ENCODE results near the gene TMEM165.

The TMEM165 gene

GRCh38 chr4:55407764-55408163 is 12.0 kb downstream of the TMEM165 start:
- no peak for DNase-seq

GRCh38 chr4:55409468-55410171 is 13.9 kb downstream of the TMEM165 start:
- peak; percentile 43 for DNase-seq

DNA sequence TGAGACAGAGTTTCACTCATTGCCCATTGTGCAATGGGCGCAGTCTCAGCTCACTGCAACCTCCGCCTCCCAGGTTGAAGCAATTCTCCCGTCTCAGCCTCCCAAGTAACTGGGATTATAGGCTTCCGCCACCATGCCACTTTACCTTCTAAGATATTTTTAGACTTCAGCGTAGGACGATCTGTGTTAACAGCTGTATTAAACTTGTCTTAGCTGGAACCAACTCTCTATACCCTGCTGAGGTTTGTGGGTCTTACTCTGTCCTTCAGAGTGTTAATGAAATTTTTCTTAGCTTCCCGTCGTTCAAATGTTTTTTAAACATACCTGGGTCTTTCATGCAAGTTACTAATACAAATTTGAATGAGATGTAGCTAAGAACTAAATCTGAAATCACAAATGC is 14.7 kb downstream of the TMEM165 start:
- no peak for DNase-seq

- no peak for DNase-seq
Measured at GRCh38 chr4:55411621-55412020, 15.9 kb downstream of the TMEM165 start.

DNA sequence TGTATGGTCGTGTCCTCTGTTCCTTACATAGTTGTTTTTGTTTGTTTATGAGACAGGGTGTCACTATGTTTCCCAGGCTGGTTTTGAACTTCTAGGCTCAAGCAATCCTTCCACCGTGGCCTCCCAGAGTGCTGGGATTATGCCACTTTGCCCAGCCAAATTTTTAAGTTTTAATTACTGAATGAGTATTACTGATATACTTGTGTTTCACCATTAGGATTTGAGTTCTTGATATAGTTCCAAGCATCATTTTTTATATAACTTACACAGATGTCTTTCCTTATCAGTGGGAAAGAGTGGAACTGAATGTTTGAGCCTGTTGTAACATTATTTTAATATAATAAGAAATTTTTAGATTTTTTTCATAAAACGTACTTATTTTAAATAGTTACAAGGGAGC is 20.4 kb downstream of the TMEM165 start:
- DNase-seq, result no peak

DNA sequence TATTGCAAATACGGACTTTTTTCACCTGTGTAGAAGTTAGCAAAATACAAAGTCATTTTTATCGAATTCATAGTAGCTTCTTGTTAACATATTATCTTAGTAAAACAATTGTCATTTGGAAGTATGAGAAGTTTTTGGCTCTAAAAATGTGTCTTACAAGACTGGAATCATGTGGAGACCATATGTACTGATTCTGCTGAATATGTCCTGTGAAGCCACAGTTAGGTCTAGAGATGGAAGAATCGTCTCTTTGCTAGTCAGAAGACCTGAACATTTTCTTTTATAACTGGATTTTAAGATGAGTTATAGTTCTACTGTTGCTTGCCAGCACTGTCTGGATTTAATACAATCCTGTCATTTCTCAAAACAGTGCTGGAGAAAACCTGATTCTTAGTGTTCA is 29.0 kb downstream of the TMEM165 start:
- no peak for DNase-seq

- no peak for DNase-seq
Measured at GRCh38 chr4:55431710-55432336, 36.1 kb downstream of the TMEM165 start.

GRCh38 chr4:55435141-55435841 is 39.5 kb downstream of the TMEM165 start:
- no peak for DNase-seq

- no peak for DNase-seq
Measured at GRCh38 chr4:55437356-55437796, 41.6 kb downstream of the TMEM165 start.

DNA sequence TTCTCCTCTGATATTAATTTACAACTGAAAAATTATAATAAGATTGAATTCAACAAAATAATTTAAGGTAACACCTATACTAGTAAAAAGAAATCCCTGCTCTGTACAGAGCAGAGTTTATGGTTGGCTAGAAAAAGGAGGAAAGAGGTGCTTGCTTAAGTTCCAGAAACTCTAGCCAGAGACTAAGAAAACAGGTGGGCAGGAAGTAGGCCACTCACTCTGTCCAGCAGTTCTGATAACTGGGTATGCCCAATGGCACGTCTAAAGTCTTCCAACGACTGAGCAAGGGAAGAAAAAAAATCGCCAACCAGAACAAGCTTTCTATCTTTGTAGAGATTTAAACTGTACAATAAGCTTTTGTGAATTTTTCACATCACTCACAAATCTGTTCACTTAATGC is 42.1 kb downstream of the TMEM165 start:
- no peak for DNase-seq

DNA sequence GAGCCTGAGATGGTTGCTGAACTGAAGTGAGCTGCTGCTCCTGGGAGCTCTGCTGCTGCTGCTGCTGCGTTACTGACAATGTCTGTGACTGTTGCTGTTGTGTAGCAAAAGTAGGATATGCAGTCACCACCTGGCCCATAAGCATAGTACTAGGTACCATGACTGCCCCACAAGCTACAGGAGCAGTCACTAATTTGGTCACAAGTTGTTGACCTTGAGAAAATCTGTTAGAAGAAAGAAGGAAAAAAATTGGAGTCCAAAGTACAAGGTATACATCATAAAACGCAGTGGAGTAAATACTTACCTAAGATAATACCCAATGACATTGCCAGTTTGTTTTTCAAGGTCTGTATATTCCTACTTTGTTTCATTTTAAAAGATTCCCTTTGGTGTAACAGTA is 42.6 kb downstream of the TMEM165 start:
- no peak for DNase-seq

DNA sequence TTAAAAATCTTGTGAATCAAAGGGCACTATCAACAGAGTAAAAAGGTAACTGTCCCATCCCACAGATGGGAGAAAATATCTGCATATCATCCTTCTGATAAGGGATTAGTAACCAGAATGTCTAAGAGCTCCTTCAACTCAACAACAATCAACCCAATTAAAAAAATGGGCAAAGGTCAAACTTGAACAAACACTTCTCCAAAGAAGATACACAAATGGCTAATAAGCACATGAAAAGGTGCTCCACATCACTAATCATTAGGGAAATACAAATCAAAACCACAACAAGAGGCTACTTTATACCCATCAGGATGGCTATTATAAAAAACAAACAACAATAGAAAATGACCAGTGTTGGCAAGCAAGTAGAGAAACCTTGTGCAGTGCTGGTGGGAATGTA is 43.3 kb downstream of the TMEM165 start:
- no peak for DNase-seq

GRCh38 chr4:55440786-55441185 is 45.0 kb downstream of the TMEM165 start:
- DNase-seq, result no peak

GRCh38 chr4:55442541-55442940 is 46.8 kb downstream of the TMEM165 start:
- DNase-seq, result no peak

- DNase-seq, result no peak
Measured at GRCh38 chr4:55444827-55445226, 49.1 kb downstream of the TMEM165 start.

DNA sequence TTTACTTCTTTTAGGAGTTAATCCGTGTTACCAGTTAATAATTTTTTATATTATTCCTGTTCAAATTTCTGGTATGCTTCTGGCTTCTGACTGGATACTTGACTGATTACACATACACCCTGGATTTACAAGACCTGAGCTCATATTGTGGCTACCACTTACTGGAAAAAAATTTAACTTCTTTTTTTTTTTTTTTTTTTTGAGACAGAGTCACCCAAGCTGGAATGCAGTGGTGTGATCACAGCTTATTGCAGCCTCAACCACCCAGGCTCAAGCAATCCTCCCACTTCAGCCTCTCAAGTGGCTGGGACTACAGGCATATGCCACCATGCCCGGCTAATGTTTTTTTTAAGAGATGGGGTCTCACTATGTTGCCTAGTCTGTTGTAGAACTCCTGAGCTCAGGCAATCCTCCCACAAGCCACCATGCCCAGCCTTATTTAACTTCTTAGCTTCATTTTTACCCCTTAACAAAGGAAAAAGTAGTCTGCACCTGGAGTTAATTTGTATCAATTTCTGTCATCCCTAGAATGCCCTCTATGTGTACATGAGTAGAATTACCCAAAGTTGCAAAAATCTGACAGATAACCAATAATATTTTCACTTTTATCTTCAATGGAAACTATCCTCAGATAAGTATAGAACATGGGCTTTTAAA is 50.3 kb downstream of the TMEM165 start:
- DNase-seq, result no peak

DNA sequence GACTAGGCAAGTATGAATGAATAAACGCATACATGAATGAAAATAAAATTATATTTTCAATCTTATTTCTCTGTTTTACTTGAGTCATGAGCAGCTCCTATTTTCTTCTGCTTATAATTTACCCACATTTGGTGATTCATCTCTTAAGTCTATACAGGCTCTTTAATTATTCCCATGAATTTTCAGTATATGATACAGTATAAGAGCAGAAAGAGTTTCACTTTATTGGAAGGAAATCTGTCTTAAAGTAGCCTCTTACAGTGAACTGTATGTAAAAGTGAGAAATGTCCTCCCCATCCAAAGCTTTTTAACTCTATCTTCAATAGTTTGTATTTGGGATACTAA is 50.8 kb downstream of the TMEM165 start:
- DNase-seq, result no peak

- DNase-seq, result no peak
Measured at GRCh38 chr4:55447108-55447708, 51.5 kb downstream of the TMEM165 start.

DNA sequence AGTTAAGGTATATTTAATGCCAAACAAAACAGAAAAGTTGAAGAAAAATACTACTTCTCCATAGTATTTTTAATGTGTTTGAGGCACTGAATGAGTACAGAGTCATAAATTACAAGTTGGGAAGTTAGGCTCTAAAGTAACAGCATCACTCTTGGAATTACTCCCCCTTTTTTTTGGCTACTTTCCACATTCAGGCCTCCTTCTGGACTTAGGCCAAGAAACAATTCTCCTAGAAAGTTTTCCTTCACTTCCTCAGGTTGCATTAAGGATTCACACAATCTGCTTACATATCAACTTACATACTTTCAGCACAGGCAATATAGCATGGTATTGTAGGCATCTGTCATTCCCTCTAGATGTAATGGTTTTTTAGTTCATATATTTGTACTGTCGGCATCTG is 52.1 kb downstream of the TMEM165 start:
- no peak for DNase-seq

- no peak for DNase-seq
Measured at GRCh38 chr4:55450566-55450965, 54.8 kb downstream of the TMEM165 start.

DNA sequence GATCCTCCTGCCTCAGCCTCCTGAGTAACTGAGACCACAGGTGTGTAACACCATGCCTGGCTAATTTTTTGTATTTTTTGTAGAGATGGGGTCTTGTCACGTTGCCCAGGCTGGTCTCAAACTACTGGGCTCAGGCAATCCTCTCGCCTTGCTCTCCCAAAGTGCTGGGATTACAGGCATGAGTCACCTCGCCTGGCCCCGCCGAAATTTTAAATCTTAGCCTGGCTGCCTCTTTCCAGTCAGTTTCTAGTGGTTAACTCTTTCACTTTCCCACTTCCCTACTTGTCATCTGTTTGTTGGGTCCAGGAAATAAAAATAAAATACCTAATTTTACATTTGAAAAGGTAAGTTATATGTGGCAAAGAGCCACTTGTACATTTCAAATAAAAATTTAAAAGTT is 62.4 kb downstream of the TMEM165 start:
- DNase-seq, result no peak

DNA sequence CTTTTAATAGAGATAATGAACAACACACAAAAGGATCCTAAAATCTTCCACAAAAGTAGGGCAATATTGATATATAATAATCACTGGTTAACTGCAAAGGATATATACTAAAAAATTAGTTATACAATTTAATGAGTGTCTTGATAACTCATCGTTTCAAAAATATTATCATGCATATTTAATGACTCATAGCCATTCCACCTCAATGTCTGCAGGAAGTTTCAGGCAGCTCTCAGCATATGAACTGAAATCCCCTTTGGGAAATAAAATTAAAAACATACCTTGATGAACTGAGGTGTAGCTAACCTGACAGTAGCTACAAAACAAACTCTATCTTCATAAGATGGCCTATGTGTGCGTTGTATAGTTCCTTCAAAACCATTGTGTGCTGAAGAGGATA is 62.9 kb downstream of the TMEM165 start:
- DNase-seq, result no peak

DNA sequence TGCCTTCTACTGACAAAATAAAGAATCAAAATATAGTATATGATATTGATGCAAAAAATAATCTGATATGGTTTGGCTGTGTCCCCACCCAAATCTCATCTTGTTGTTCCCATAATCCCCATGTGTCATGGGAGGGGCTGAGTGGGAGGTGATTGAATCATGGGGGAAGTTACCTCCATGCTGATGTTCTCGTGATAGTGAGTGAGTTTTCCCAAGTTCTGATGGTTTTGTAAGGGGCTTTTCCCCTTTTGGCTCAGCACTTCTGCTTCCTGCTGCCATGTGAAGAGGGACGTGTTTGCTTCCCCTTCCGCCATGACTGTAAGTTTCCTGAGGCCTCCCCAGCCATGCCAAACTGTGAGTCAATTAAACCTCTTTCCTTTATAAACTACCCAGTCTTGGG is 70.2 kb downstream of the TMEM165 start:
- DNase-seq, result no peak

All from CD4-positive, alpha-beta T cell treated with Interleukin-15 for 1 hour (primary cell).